SIG-M5 treated with dmso at 0.1 percent for 504 hours (cell line): ENCODE results near the gene PGGHG.
"Not testable (repeated sequence)": the region's sequence is repeated elsewhere in the genome, so short reads cannot be mapped to it uniquely, and the experiment has no call there.

Source experiments
- DNase-seq: peaks from one replicate; lab custom pipeline; 2025; ENCODE audit not compliant: unreplicated experiment; lab: John Stamatoyannopoulos, UW

The PGGHG gene

GRCh38 chr11:285021-285893 lies 3.7 kb upstream of the PGGHG start:
- DNase-seq, result no peak

- no peak for DNase-seq
Observed at GRCh38 chr11:285894-286220, 3.1 kb upstream of the PGGHG start.

- not testable (repeated sequence) for DNase-seq
Observed at GRCh38 chr11:286977-287820, 1.7 kb upstream of the PGGHG start.

GRCh38 chr11:287821-288477 lies 977 bp upstream of the PGGHG start:
- no peak for DNase-seq

- no peak for DNase-seq
Observed at GRCh38 chr11:289398-289711, 429 bp downstream of the PGGHG start.

- DNase-seq, result no peak
Observed at GRCh38 chr11:289712-290620, 1.0 kb downstream of the PGGHG start.

- no peak for DNase-seq
Observed at GRCh38 chr11:290621-291231, 1.8 kb downstream of the PGGHG start.

GRCh38 chr11:291281-292210 lies 2.6 kb downstream of the PGGHG start:
- DNase-seq, result no peak

GRCh38 chr11:292211-293121 lies 3.5 kb downstream of the PGGHG start:
- no peak for DNase-seq

- DNase-seq, result no peak
Observed at GRCh38 chr11:293271-293851, 4.4 kb downstream of the PGGHG start.

GRCh38 chr11:293852-294661 lies 5.1 kb downstream of the PGGHG start:
- DNase-seq, result no peak

- DNase-seq, result no peak
Observed at GRCh38 chr11:294780-295179, 5.9 kb downstream of the PGGHG start.

- DNase-seq, result no peak
Observed at GRCh38 chr11:295351-296170, 6.6 kb downstream of the PGGHG start.

GRCh38 chr11:296171-297050 lies 7.5 kb downstream of the PGGHG start:
- no peak for DNase-seq

- DNase-seq, result no peak
Observed at GRCh38 chr11:297051-297585, 8.2 kb downstream of the PGGHG start.
